Measurements from ENCODE around the gene ZNF738.

ZNF738 gene

GRCh38 chr19:21423057-21424041 lies 64.5 kb downstream of the ZNF738 start:
- DNase-seq: no peak
